ENCODE data around the gene KCNK16. TPM values are rescaled to one million over a fixed set of nuclear protein-coding genes. Genes with fewer than 3 reads are reported as not detected.

Gene KCNK16
- total RNA-seq (2014; rRNA removed; shearing (Covaris generic); ENCODE audit: low replicate concordance): not detected in 2 replicates

GRCh38 chr6:39322306-39322850 is at the start of gene KCNK16:
KCNK16 (minus strand) TSS chr6:39322702; CDS start chr6:39322540, 162 bp downstream.
- H3K9me3 ChIP-seq: no peaks in the 10 kb centered on the region
- H3K4me3 ChIP-seq: no peak within 1 kb of the TSS
- DNase-seq: no peak
- H3K36me3 ChIP-seq: no peaks in the 10 kb centered on the region
- no peaks in the 10 kb centered on the region for H3K27me3 ChIP-seq

DNA sequence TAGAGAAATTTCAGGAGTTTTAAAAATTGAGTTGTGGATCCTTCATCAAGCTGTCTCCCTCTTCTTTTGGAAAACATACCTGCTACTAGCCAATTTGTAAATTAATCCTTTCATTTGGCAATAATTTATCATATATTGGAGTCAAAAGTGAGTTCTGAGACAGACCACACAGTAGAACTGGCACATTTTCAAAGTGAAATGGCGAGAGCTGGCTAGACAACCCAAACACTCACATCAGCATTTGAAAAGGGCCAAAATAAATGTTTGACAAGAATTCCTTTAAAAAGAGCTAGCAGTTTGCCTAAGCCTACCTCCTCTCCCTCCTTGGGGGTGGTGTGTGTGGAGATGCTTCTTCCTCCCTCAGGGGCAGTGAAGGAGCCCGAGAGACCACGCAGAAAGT is 47.9 kb upstream of the KCNK16 start:
- Histone ChIP-seq H3K36me3 (no peaks in the 10 kb centered on the region), H3K9me3 (no peaks in the 10 kb centered on the region), H3K27me3 (no peaks in the 10 kb centered on the region), H3K4me3 (no peak overlapping the region)
- DNase-seq: no peak

GRCh38 chr6:39369987-39370386 is 47.5 kb upstream of the KCNK16 start:
- Histone ChIP-seq H3K27me3 (no peaks in the 10 kb centered on the region), H3K4me3 (no peak overlapping the region), H3K9me3 (no peaks in the 10 kb centered on the region), H3K36me3 (no peaks in the 10 kb centered on the region)
- no peak for DNase-seq

- no peak for DNase-seq
- Histone ChIP-seq H3K4me3 (no peak overlapping the region), H3K9me3 (no peaks in the 10 kb centered on the region), H3K36me3 (no peaks in the 10 kb centered on the region), H3K27me3 (no peaks in the 10 kb centered on the region)
Measured at GRCh38 chr6:39367700-39368099, 45.2 kb upstream of the KCNK16 start.

- Histone ChIP-seq H3K4me3 (no peak overlapping the region), H3K36me3 (no peaks in the 10 kb centered on the region), H3K27me3 (no peaks in the 10 kb centered on the region), H3K9me3 (no peaks in the 10 kb centered on the region)
- no peak for DNase-seq
Measured at GRCh38 chr6:39366931-39367618, 44.6 kb upstream of the KCNK16 start.

GRCh38 chr6:39365281-39366074 is 43.0 kb upstream of the KCNK16 start:
- Histone ChIP-seq H3K36me3 (no peaks in the 10 kb centered on the region), H3K27me3 (no peaks in the 10 kb centered on the region), H3K4me3 (no peak overlapping the region), H3K9me3 (no peaks in the 10 kb centered on the region)
- DNase-seq: peak; percentile 24

GRCh38 chr6:39363280-39363679 is 40.8 kb upstream of the KCNK16 start:
- no peak for DNase-seq
- no peaks in the 10 kb centered on the region for H3K27me3 ChIP-seq
- no peaks in the 10 kb centered on the region for H3K36me3 ChIP-seq
- H3K4me3 ChIP-seq: no peak overlapping the region
- no peaks in the 10 kb centered on the region for H3K9me3 ChIP-seq

DNA sequence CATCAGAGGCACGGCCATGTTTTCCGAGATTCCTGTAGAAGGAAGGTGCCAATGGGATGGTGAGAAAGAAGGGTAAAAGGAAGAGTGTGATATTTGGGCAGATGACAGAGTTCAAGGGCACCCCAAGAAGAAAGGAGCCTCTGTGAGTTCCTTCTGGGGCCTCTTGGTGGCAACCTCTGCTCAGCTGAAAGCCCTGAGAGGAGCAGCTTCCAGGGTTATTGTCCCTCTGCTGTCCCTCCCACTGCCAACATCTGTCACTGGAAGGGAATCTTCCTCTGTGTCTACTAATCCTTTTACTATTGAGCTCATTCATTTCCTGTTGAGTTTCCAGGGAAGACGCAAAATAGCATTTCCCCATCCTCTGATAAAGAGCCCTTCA is 40.0 kb upstream of the KCNK16 start:
- DNase-seq: no peak

GRCh38 chr6:39361657-39362486 is 39.4 kb upstream of the KCNK16 start:
- Histone ChIP-seq H3K27me3 (no peaks in the 10 kb centered on the region), H3K36me3 (no peaks in the 10 kb centered on the region), H3K9me3 (no peaks in the 10 kb centered on the region), H3K4me3 (no peak overlapping the region)
- peak; percentile 31 for DNase-seq

More for the DNA sequence above, 40.0 kb upstream of the KCNK16 start:
- Histone ChIP-seq H3K4me3 (no peak overlapping the region), H3K36me3 (no peaks in the 10 kb centered on the region), H3K27me3 (no peaks in the 10 kb centered on the region), H3K9me3 (no peaks in the 10 kb centered on the region)

GRCh38 chr6:39360378-39360777 is 37.9 kb upstream of the KCNK16 start:
- DNase-seq: no peak
- Histone ChIP-seq H3K27me3 (no peaks in the 10 kb centered on the region), H3K4me3 (no peak overlapping the region), H3K9me3 (no peaks in the 10 kb centered on the region), H3K36me3 (no peaks in the 10 kb centered on the region)

GRCh38 chr6:39357998-39358686 is 35.6 kb upstream of the KCNK16 start:
- Histone ChIP-seq H3K27me3 (no peaks in the 10 kb centered on the region), H3K36me3 (no peaks in the 10 kb centered on the region), H3K4me3 (no peak overlapping the region), H3K9me3 (no peaks in the 10 kb centered on the region)
- DNase-seq: peak; percentile 29

GRCh38 chr6:39353698-39354315 is 31.3 kb upstream of the KCNK16 start:
- Histone ChIP-seq H3K9me3 (no peaks in the 10 kb centered on the region), H3K27me3 (no peaks in the 10 kb centered on the region), H3K4me3 (no peak overlapping the region), H3K36me3 (no peaks in the 10 kb centered on the region)
- no peak for DNase-seq

DNA sequence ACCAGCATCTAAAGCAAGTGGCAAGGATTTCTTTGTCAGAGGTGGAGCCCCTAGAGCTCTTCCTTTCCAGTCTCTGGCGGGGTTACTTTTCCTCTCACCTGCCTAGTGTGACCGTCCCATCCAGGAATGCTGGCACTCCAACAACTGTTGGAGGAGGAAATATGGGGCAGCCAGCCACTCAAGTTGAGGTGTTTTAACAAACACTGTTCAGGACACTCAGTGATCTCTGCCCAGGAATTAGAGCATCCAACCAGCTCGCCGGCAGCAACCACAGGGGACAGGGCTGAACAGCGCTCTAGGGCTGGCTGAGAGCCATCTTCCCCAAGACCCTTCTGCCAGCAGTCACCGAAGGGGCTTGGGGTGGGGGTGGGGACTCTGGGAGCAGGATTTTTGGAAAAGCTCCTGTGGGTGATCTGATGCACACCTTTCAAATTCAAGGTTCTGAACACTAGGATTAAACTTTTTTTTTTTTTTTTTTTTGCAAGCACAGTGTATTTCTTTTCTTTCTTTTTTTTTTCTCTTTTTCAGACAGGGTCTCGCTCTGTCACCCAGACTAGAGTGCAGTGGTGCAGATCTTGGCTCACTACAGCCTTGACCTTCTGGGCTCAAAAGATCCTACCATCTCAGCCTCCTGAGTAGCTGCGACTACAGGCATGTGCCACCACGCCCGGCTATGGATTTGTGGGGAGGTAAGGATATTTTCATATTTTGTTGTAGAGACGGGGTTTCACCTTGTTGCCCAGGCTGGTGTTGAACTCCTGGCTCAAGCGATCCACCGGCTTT is 28.4 kb upstream of the KCNK16 start:
- Histone ChIP-seq H3K27me3 (no peaks in the 10 kb centered on the region), H3K36me3 (no peaks in the 10 kb centered on the region), H3K4me3 (no peak overlapping the region), H3K9me3 (no peaks in the 10 kb centered on the region)
- DNase-seq: no peak

DNA sequence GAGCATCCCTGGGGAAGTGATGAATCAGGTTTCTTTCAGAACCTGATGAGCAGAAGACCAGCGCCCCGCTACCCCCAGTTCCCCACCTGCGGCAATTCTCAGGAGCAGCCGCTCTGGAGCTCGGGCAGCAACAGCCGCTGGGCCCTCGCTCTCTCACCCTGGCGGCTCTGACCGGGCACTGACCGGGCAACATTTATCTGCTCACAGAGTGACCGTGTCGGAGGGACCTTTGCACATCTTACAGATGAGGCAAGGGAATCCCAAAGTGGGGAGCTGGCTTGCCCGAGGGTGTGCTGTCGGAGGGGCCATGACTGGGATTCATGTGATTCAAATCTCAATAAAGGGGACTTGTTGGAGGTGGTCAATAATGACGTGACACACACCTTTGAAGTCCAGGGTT is 26.2 kb upstream of the KCNK16 start:
- Histone ChIP-seq H3K27me3 (no peaks in the 10 kb centered on the region), H3K9me3 (no peaks in the 10 kb centered on the region), H3K36me3 (no peaks in the 10 kb centered on the region), H3K4me3 (no peak overlapping the region)
- no peak for DNase-seq

- H3K36me3 ChIP-seq: no peaks in the 10 kb centered on the region
Measured at GRCh38 chr6:39347906-39348585, 25.5 kb upstream of the KCNK16 start.

More at GRCh38 chr6:39347906-39348585, 25.5 kb upstream of the KCNK16 start:
- DNase-seq: no peak
- Histone ChIP-seq H3K9me3 (no peaks in the 10 kb centered on the region), H3K4me3 (no peak overlapping the region), H3K27me3 (no peaks in the 10 kb centered on the region)

Measured in MG63 (cell line).